Measurements from ENCODE around the gene EXOC5.
"Not testable (repeated sequence)": the region's sequence is repeated elsewhere in the genome, so short reads cannot be mapped to it uniquely, and the experiment has no call there.

Gene EXOC5

DNA sequence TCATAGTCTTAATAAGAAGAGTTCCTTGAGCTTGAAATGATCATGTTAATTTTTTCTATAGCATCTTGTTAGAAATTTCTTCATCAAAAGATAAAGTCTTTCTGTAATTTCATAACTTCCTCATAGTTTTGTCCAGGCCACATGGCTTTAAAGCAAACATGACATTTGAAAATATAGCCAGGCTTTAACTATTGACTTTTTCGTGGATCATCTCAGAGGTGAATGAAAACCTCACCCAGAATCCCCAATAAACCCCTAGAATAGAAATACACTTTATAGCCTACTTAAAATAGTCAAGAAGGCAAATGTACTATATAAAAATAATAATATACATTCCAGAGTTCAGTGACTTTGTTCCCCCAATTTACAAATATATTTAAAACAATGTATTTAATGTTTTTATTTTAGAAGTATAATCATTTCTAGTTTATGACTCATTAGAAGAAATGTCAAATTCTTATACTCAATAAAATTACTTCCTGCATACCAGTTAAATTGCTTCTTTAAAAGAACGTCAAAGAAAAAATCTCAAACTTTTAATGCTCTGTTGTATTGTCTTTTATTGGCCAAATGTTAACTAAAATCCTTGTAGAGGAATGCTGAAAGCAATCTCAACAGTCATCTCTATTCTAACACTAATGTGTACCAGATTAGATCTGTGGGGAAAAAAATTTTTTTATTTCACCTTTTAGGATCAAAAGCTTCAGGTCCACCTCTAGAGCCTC, 21.6 kb downstream of the EXOC5 start:
- peak; percentile 67 for FAIRE-seq

DNA sequence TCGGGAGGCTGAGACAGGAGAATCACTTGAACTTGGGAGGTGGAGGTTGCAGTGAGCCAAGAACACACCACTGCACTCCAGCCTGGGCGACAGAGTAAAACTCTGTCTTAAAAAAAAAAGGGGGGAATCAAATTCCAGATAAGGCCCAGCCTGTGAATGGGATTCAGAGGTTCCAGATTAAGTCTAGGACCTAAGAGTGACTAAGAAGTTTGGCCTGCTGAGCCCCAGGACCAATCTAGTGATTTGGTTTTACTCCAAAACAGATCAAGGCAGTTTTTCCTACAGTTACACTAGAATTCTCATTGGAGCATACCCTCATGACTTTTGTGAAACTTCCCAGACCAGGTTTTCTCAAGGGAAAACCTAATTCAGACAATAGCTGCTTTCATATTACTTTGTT, 22.8 kb downstream of the EXOC5 start:
- no peak for FAIRE-seq

DNA sequence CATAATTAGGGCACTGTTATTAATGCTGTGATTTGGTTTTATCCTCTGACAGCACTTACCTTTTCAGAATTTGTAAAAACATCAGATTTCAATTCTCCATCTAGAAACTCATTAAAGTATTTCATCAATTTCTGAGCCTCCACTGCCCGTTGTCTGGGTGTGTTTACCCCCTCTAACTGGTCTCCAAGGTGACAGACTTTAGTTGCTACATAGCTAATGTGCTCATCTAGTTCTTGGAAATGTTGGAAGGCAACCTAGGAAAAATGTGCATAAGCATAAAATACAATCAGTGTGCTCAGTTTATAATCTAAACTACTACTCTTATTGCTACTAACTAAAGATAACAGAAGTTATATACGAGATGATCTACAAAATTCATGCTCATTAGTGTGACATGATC, 24.6 kb downstream of the EXOC5 start:
- no peak for FAIRE-seq

DNA sequence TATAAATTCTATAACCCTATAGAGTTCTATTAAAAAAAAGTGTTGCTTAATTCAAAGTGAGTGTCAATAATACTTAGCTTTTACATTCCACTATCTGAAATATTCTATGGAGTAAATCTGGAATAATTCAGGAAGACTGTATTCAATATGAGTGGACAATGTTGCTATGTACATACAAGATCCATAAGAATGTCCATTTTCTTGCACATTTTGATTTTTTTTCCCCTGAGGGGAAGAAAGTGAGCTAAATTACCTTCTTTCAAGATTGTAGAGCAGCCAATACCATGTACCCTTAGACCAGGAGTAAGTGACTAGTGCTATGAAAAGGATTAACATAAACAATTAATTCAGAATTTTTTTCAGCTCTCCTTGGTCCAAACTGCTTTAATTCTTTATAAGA, 25.4 kb downstream of the EXOC5 start:
- FAIRE-seq, result no peak

DNA sequence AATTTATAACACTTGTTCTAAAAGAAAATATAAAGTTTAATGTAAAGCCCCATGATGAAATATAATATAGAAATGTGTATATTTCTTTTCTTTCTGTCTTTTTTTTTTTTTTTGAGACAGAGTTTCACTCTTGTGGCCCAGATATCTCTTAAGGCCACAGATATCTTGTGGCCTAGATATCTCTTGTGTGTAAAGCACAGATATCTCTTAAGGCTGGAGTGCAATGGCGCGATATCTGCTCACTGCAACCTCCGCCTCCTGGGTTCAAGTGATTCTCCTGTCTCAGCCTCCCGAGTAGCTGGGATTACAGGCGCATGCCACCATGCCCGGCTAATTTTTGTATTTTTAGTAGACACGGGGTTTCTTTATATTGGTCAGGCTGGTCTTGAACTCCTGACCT, 28.6 kb downstream of the EXOC5 start:
- FAIRE-seq, result not testable (repeated sequence)

DNA sequence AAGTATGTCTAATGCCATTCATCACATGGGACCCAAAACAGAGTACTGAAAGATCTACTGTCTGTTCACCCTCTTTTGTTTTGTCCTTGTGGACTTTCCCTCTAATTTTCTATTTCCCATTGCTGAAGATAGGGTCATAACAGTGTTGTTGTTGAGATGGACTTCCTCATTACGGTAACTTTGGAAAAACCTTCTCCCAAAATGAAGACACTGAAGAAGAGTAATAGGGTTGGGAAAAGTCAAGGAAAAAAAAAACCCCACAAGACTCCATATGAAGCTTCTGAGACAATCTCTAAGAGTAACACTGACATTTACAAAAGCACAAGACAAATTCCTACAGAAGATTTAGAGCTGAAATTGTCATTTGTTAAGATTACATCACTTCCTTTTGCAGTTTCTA, 36.7 kb downstream of the EXOC5 start:
- no peak for FAIRE-seq

DNA sequence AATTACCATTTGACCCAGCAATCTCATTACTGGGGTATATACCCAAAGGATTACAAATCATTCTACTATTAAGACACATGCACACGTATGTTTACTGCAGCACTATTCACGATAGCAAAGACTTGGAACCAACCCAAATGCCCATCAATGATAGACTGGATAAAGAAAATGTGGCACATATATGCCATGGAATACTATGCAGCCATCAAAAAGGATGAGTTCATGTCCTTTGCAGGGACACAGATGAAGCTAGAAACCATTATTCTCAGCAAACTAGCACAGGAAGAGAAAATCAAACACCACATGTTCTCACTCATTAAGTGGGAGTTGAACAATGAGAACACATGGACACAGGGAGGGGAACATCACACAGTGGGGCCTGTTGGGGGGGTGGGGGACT, 40.4 kb downstream of the EXOC5 start:
- not testable (repeated sequence) for FAIRE-seq

DNA sequence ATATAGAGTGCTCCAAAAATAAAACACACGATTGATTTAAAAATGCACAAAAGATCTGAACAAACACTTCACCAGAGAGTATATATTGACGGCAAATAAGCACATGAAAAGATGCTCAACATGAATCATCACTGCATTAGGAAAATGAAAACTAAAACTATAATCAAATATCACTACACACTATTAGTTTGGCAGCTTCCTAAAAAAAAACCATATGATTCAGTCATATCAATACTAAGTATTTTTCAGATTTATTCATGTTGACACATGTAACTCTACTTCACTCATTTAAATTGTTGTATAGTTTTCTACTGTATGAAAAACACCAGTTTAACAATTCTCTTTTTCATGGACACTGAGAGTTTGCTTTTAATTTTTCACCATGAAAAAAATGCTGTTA, 41.6 kb downstream of the EXOC5 start:
- no peak for FAIRE-seq

DNA sequence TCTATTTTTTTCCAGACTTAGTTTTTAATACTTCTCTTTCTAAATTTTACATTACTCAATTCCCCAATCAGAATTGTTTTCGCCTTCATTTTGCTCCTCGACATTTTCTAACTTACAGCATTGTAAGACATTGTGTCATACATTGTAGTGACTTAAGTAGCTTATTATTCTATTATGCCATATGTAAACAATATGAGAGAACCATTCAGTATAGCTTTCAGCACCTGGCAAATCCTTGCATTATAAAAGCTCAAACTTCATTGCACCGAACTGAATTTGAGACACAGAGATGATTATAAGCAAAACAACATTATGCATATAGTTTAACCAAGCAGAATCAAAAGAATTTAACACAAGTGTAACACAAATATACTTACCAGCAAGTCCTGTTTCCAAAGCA, 46.8 kb downstream of the EXOC5 start:
- FAIRE-seq, result no peak

DNA sequence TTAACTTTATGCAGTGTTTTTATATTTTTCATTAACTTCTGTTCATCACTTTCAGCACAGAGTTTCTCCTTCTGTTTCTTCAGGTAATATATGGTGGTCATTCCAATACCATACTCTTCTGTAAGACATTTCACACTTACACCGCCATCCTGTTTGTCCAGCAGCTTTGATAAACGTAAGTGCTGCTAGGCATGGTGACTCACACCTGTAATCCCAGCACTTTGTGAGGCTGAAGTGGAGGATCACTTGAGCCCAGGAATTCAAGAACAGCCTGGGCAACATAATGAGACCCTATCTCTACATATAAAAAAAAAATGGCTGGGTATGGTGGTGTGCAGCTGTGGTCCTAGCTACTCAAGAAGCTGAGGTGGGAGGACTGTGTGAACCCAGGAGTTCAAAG, 55.8 kb downstream of the EXOC5 start:
- no peak for FAIRE-seq

DNA sequence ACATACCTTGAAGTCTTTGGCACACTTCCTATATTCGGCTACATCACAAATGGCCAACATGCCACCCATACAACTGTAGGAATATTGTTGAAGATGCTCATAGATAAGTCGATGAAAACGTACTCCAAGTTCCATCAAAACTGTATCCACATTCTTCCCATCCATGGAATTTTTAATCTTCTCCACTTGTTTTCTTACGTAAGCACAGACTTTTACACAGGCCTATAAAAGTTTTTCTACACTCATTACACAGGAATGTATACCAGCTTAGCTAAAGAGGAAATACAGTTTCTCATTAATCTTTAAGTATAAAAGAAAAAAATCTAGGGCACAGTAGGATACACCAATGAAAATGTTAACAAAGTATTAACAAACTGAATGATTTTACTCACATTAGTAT, 59.1 kb downstream of the EXOC5 start:
- FAIRE-seq, result peak; percentile 3

DNA sequence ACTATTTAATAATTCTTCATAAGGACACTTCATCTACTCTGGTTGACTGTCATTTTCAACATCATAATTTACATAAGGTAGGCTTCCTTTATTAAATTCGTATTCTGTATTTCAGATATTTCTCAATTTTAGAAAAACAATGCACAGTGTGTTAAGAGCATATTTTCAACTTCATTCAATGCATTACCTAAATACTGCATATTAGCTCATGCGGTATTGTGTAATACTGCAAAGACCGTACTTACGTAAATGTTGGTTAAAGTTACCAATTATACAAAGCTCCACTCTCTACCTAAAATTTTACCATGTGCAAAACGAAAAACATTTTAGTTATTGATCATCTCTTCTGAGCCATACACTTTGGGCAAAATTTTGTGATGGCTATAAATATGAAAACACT, 62.8 kb downstream of the EXOC5 start:
- no peak for FAIRE-seq

DNA sequence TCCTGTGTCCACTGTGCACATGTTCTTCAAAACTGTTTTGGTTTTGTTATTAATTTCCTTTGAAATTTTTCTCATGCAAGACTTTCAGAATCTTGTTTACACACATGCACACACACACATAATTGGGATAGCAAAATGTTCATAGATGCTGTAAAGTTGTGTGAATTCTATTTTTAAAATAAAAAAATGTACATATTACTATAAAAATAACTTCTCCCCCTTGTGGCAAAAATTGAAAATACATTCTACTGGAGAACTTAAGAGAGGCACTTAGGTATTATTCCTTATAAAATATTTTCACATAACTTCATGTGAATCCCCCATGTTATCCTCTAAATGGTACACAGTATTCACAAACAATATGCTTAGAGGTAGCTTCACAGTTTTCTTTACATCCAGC, 66.0 kb downstream of the EXOC5 start:
- FAIRE-seq, result peak; percentile 97

DNA sequence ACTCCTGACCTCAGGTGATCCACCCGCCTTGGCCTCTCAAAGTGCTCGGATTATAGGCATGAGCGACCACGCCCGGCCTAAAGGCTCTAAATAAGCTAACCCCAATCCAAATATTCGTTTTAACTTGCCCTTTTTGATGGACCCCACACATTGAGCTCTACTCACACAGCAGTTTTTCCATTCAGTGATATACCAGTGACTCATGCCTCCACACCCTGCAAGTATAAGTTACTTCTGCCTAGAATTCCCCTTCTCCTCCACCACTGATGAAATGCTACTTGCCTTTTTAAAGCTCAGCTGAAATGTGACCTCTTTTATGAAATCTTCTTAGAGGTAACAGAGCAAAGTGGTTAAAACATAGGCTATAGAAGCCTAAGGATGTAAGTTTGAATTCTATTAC, 68.8 kb downstream of the EXOC5 start:
- FAIRE-seq, result no peak

DNA sequence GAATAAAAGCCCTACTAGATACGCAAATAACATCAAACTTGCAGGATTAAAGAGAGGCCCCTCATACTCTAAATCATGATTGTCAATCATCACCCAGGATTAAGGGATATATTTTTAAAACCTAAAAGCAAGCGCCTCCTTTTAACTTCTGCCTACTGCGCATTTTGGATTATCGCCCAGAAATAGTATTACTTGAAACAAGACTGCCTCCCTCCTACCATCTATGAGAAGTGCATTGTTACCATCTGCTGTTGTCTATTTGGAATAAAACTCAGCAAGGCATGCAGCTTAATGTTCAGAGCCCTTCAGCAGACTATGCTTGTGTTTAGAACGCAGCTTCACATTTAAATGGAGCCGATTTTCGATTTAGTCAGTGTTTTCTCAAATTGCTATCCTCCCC, 79.6 kb downstream of the EXOC5 start:
- FAIRE-seq, result no peak

DNA sequence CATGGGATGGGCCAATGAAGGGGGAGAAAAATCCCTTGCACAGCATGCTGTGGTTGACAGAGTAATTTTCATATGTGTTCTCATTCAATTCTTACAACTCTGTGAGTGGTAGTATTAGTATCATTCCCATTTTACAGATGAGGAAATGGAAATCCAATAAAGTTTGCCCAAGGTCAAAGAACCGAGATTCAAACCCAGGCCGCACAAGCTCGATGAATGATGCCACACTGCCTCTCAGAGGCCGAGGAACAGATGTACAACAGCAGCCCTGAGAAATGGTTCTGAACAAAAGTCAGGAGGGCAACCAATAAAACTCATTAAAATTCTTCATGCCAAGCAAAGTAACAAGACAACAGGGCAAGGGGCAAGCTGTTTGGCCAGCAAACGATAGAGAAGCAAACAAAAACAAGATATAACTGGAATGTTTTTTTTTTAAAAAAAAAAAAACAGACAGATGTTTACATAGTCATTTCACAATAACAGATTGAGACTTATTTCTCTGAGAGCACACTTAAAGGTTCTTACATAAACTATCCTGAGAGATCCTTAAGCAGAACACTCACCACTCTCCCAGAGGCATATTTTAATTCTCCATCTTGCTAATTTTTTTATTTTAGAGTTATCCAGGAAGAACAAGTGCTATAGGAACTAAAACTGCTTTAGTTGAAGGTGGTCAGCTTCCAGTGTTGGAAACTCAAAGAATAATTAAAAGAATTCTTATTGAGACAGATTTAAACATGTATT, 85.8 kb downstream of the EXOC5 start:
- no peak for FAIRE-seq

DNA sequence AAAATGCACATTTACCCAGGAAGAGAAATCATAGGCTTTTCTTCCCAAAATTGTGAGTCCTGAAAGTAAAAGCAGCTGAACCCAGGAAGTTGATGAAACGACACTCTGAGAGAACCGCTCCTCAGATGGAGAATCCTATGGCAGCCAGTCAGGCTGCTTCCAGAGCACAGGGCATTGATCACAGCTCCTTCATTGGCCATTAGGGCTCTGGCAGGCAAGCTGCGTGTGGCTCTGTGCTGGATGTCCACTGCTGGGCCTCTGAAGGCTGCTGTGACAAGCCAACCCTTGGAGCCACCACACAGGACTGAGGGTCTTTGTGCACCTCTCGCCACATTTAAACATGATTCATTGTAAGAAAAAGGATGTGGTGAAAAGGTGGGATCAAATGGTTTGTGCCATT, 89.4 kb downstream of the EXOC5 start:
- no peak for FAIRE-seq

DNA sequence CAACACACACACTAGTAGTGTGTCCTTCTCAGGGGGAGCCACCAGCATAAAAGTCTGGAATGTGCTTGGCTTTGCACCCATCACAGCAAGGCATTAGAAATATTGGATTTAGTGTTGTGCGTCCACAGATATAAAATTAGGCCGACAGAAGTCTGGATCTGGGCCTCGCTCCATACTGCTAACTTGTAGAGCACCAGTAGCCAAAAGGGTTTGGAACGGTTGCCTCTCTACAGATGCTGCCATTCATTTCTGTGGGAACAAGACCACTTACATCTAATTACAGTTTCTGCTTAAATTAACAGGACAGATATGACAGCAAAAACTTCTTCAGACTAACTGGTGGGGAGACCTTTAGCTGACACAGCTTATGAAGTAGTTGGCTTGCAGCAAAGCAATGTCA, 94.2 kb downstream of the EXOC5 start:
- FAIRE-seq, result no peak

DNA sequence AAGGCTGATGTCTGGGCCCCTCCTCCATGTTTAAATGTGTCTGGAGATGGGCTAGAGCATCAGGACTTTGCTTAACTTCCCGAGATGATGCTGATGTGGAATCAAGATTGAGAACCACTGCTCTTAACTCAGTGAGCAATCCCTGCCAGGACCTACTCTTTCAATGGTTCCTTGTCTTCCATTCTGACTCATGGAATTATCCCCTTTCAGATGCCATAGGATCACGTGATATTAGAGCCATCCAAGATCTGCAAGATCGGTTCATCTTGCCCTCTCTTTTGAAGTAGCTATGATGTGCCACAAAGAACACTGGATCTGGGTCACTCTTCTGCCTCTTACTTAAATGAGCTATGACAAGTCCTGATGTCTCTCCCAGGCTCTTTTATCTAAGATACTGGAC, 96.8 kb downstream of the EXOC5 start:
- no peak for FAIRE-seq

DNA sequence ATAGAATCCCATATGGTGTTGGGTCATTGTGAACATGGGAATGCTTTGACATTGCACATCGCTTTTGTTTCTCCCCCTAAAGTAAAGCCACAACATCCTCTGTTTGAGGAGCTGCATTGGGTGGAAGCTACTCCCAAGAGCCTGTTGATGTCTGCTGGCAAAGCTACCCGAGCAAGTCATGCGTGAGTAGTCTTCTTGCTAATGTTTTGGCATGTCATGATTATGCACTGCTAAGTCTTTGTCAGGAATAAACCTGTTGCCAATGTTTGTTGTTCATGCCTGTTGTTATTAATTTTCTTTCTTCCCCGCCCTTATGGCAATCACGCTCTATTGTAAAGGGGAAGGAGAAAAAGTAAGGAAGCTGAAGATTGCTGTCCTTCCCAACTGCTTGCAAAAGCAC, 97.3 kb downstream of the EXOC5 start:
- FAIRE-seq, result no peak

DNA sequence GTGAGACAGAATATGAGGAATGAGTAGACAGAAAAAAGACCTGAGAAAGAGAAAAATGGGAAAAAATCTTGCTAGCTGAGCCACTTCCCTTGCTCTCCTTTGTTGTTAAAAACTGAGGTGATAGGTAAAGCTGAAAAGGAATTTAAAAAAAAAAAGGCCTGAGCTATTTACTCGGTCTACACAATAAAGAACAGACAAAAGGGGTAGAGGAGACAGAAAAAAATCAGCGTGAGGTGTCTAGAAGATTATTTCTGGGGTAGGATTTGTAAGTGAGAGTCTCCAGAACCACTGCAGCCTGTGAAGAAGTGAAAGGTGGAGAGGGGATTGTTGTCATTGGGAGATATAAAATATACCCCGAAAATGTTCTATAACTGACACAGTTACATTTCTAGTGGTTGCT, 98.8 kb downstream of the EXOC5 start:
- no peak for FAIRE-seq

DNA sequence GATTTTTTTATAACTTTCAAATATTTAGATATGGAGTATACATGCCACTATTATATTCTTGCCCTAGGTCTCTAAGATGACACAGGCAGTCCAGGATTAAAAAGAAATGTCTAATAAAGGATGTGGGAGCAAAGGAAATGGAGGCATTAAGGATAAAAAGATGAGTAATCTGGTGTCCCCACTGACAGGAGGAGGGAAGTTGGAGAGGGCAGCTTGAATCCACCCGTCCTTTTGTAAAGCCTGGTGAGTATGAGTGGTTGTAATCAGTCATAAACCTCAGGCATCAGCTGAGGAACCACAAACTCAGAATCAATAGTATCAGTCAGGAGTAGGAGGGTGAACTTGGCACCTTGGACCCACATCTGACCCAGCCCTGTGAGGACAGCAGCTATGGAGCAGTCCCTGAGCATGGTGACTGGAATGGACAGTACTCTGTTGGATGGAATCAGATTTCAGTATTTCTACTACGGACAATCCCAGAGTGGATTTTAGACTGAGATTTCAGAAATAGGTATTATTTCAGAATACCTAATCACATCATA, 100.5 kb downstream of the EXOC5 start:
- no peak for FAIRE-seq

DNA sequence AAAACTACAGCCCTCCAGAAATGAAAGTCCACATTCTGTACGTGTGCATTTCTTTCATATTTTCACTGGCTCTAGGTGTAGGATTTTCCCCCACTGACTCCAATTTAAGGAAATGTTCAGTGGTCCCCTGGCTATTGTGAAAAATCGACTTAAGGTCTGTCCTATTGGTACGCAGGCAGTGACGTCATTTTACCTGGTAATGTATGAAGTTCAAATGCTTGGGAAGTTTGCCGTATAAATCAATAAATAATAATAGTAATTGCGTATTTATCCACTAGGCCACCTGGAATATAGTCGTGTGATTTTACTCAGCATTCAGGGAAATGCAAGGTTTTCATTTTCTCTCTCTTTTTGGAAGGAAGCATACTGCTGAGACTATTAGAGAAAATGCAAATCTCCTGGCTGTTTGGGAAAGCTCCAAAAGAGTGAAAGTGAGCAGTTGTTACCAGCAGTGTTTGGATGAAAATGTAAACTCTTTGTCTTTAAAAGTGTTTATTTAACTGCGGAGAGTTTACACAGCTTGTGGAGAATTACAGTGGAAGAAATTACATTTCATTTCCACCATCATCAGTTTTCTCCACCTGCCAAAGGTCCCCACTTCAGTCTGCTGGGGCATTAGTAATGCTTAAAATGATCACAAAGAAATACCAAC, 107.0 kb downstream of the EXOC5 start:
- no peak for FAIRE-seq

DNA sequence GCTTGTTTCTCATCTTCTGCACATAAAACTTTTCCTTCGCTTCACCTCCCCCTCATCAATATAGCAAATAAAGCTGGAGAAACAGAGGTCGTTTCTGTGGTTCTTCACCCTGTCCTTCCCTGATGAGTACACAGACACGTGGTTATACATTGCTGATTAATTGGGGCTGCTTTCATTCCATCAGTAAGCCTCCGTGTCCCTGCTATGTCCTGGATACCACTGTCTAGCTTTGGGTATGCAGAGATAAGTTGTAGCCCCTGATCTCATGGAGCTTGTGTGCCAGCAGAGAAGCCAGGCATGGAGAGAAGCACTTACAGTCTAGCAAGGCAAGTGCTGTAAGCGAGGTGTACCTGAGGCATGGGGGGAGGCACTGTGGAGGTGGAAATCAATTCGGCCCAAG, 108.4 kb downstream of the EXOC5 start:
- FAIRE-seq, result no peak
